GM12864 (cell line): ENCODE data around the gene GRAPL.
"Not testable (repeated sequence)": the region's sequence is repeated elsewhere in the genome, so short reads cannot be mapped to it uniquely, and the experiment has no call there.

Experiments used
- DNase-seq: peaks from one replicate; pipeline ENCODE4 v3.0.0-alpha.2; 2011; ENCODE audit warnings: low read depth
- H3K4me3 ChIP-seq: 2 replicates; pipeline ENCODE4 v1.5.1; 2011; ENCODE audit warnings: mild to moderate bottlenecking, low read depth, low read length, control low read depth

GRAPL gene

GRCh38 chr17:19162384-19163216 lies 35.2 kb downstream of the GRAPL start:
- not testable (repeated sequence) for H3K4me3 ChIP-seq

DNA sequence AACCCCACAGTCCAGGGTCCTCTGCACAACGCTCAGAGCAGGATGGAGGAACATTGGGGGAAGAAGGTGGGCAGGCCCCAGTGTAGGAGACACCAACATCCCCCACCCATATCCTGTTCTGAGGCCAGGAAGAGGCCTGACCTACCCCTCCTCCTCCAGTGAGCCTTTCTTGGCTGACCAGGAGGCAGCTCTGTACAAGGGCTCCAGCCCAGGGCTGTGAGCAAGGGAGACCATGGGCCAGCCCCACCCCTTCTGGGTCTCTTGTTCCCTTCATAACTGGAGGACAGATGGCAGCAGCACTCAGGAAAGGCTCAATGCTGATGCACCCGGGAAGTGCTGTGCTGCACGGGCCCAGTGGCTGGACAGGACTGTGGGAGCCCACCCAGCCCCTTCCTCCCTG lies 47.0 kb downstream of the GRAPL start:
- not testable (repeated sequence) for H3K4me3 ChIP-seq, DNase-seq

More at GRCh38 chr17:19162384-19163216, 35.2 kb downstream of the GRAPL start:
- not testable (repeated sequence) for DNase-seq

DNA sequence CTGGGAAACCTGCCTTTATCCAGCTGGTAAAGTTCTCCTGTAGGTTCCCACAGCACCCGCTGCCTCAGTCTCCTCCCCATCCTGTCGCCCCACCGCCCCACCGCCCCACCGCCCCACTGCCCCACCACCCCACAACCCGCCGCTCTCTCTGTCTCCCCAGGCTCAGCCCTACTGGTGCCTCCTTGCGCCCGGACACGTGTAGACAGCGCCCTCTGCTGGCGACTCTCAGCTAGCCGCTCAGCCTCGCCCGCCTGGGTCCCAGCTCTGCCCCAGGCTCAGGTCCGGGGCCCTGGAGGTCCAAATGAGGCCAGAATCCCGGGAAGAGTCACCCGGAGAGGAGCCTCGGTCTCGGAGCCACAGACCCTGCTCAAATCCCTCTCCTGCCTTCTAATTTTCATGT lies 48.0 kb downstream of the GRAPL start:
- not testable (repeated sequence) for DNase-seq, H3K4me3 ChIP-seq

GRCh38 chr17:19181040-19181875 lies 53.9 kb downstream of the GRAPL start:
- H3K4me3 ChIP-seq, DNase-seq: not testable (repeated sequence)

GRCh38 chr17:19187883-19188869 lies 60.8 kb downstream of the GRAPL start:
- H3K4me3 ChIP-seq, DNase-seq: not testable (repeated sequence)

- not testable (repeated sequence) for H3K4me3 ChIP-seq, DNase-seq
Observed at GRCh38 chr17:19188870-19189708, 61.7 kb downstream of the GRAPL start.

GRCh38 chr17:19189781-19190405 lies 62.5 kb downstream of the GRAPL start:
- DNase-seq, H3K4me3 ChIP-seq: not testable (repeated sequence)

DNA sequence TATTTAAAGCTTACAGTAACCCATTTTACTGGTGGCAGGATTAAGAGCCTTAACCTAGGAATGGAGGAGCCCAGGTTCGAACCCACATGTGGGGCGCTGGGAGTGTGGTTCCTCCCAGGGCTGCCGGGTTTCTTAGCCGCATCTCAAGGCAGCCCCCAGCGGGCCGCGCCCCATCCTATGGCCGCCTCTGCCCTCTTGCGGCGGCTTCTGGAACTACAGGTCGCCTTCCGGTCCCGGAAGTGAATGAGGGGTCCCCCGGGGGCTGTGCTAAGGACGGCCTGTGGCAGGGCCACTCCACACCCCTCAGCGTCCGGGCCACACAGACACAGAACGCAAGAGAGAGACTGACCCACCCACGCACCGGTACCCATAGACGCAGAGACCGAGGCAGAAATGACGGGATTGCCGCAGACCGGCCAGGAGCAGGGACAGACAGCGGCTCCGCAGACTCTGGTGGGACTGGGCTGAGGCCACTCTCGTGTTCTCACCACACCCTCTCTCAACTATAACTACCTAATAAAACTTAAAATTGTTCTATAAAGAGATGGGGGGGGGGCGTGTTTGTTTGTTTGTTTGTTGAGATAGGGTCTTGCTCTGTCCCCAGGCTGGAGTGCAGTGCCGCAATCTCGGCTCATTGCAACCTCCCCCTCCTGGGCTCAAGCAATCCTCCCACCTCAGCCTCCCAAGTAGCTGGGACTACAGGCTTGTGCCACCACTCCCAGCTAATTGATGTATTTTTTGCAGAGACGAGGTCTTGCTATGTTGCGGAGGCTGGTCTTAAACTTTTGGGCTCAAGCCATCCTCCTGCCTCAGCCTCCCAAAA lies 69.2 kb downstream of the GRAPL start:
- not testable (repeated sequence) for DNase-seq
- peak overlapping the region; percentile 32; the same call in 1 of the 2 replicates for H3K4me3 ChIP-seq

DNA sequence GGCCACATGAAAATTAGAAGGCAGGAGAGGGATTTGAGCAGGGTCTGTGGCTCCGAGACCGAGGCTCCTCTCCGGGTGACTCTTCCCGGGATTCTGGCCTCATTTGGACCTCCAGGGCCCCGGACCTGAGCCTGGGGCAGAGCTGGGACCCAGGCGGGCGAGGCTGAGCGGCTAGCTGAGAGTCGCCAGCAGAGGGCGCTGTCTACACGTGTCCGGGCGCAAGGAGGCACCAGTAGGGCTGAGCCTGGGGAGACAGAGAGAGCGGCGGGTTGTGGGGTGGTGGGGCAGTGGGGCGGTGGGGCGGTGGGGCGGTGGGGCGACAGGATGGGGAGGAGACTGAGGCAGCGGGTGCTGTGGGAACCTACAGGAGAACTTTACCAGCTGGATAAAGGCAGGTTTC lies 75.1 kb downstream of the GRAPL start:
- not testable (repeated sequence) for DNase-seq, H3K4me3 ChIP-seq

DNA sequence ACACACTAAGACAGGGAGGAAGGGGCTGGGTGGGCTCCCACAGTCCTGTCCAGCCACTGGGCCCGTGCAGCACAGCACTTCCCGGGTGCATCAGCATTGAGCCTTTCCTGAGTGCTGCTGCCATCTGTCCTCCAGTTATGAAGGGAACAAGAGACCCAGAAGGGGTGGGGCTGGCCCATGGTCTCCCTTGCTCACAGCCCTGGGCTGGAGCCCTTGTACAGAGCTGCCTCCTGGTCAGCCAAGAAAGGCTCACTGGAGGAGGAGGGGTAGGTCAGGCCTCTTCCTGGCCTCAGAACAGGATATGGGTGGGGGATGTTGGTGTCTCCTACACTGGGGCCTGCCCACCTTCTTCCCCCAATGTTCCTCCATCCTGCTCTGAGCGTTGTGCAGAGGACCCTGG lies 76.0 kb downstream of the GRAPL start:
- H3K4me3 ChIP-seq, DNase-seq: not testable (repeated sequence)
